Sigmoid colon (tissue), 7 donors: ENCODE measurements around the gene DOCK3. TPM values are rescaled to one million over a fixed set of nuclear protein-coding genes. Genes with fewer than 3 reads are reported as not detected.
"Not testable (repeated sequence)": the region's sequence is repeated elsewhere in the genome, so short reads cannot be mapped to it uniquely, and the experiment has no call there.

ENCODE experiments used
- DNase-seq: peaks from one replicate; pipeline ENCODE4 v3.0.0-alpha.2; 2019
- H3K27ac ChIP-seq, 4 donors: fragments of 200-600 bp; sonication (generic); one replicate each; pipeline ENCODE4 v1.5.1; 2016 to 2019; ENCODE audit warnings: mild to moderate bottlenecking in 1 of 4
- H3K27me3 ChIP-seq, 3 donors: fragments of 200-600 bp; sonication (generic); one replicate each; pipeline ENCODE4 v1.5.1; 2019; ENCODE audit warnings: mild to moderate bottlenecking in 1 of 3
- H3K36me3 ChIP-seq, 4 donors: fragments of 200-600 bp; sonication (generic); one replicate each; pipeline ENCODE4 v1.5.1; 2016 to 2019
- H3K4me1 ChIP-seq, 4 donors: fragments of 200-600 bp; sonication (generic); one replicate each; pipeline ENCODE4 v1.5.1; 2017 to 2019
- H3K4me3 ChIP-seq, 4 donors: fragments of 200-600 bp; sonication (generic); one replicate each; pipeline ENCODE4 v1.5.1; 2017 to 2019; ENCODE audit warnings: mild to moderate bottlenecking in 2 of 4, moderate library complexity in 1 of 4
- H3K9me3 ChIP-seq, 4 donors: fragments of 200-600 bp in 3 of 4; sonication (generic) in 3 of 4; one replicate each; pipeline versions ENCODE4 v1.5.1 to v1.6.1; 2013 to 2019
- EP300 ChIP-seq, 4 donors: sonication (generic); formaldehyde crosslinking; IDR thresholded peaks; one replicate each; pipeline ENCODE4 v1.6.1; 2017; ENCODE audit warnings: antibody characterized with exemption in 4 of 4
- POLR2A ChIP-seq, 2 donors: fragments of 450-650 bp; IDR thresholded peaks; one replicate each; pipeline ENCODE4 v1.6.1; 2016; ENCODE audit warnings: antibody characterized with exemption in 2 of 2, mild to moderate bottlenecking in 2 of 2, moderate library complexity in 2 of 2
- POLR2AphosphoS5 ChIP-seq, 4 donors: sonication (generic); formaldehyde crosslinking; IDR thresholded peaks; one replicate each; pipeline ENCODE4 v1.6.1; 2017; ENCODE audit warnings: antibody characterized with exemption in 4 of 4
- WGBS, 2 donors: extraction: QIAGEN DNeasy Blood & Tissue Kit; methylation state at CpG; one replicate each; pipeline ENCODE4 v1.1.7; 2013; 5-methylcytosine and 5-hydroxymethylcytosine counted together
- intact Hi-C: fragments of 100-400 bp; cut with DNase I; formaldehyde crosslinking; loops from one replicate; pipeline ENCODE4 v1.15.1; 2023
- polyA plus RNA-seq, 3 donors: library from polyadenylated mRNA; stranded (reverse); fragments of 200-250 nt; gene quantifications; one replicate each; pipeline ENCODE4 v1.2.3, GENCODE V29; 2013
- total RNA-seq, 4 donors: library from RNA; depleted of rRNA; stranded (reverse); fragments of >200 nt; gene quantifications; one replicate each; pipeline ENCODE4 v1.1.0, GENCODE V29; 2016
- TF ChIP-seq, protein P1 (sequence below), 4 experiments: fragments of 450-650 bp in 3 of 4; fragments of 200-600 bp in 1 of 4; IDR thresholded peaks; one replicate each; pipeline ENCODE4 v1.5.1; 2016 to 2019; ENCODE audit warnings: antibody characterized with exemption in 4 of 4, mild to moderate bottlenecking in 3 of 4, moderate library complexity in 2 of 4
- donor health status: healthy with polysubstance abuse.
- donor health status: Bipolar disorder and iron deficiency.
- donor health status: healthy.

Gene DOCK3
- total and polyA plus RNA-seq, 7 donors: 0.25 to 4.4 (median 3.3) TPM; not detected in 2

DNA sequence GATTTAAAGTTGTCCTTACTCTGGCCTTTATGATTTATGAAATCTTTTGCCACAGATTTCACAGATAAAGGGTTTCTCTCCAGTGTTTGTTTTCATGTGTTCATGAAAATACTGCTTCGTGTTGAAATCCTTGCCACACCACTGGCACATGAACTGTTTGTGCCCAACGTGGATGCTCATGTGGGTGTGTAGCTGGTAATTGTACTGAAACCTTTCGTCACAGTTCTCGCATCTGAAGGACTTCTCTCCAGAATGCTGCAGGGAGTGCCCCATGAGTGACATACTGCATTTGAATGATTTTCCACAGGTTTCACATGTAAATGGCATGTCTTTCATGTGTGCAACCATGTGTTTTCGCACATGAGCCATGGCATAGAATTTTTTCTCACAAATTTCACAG is 111.9 kb downstream of the DOCK3 start:
- DNase-seq: no peak
- no peaks in the 10 kb centered on the region for H3K27me3 ChIP-seq
- intact Hi-C loops: no loop called here
- WGBS, 2 donors: 82 to 91% methylated on average over 5 of the region's 5 CpGs
- H3K9me3 ChIP-seq: peaks cover 0 to 8% (median 0%) of the 10 kb centered on the region in 4 donors
- TF ChIP-seq POLR2AphosphoS5 (IDR thresholded peaks at IDR 0.05): no peak
- TF ChIP-seq, protein P1, sequence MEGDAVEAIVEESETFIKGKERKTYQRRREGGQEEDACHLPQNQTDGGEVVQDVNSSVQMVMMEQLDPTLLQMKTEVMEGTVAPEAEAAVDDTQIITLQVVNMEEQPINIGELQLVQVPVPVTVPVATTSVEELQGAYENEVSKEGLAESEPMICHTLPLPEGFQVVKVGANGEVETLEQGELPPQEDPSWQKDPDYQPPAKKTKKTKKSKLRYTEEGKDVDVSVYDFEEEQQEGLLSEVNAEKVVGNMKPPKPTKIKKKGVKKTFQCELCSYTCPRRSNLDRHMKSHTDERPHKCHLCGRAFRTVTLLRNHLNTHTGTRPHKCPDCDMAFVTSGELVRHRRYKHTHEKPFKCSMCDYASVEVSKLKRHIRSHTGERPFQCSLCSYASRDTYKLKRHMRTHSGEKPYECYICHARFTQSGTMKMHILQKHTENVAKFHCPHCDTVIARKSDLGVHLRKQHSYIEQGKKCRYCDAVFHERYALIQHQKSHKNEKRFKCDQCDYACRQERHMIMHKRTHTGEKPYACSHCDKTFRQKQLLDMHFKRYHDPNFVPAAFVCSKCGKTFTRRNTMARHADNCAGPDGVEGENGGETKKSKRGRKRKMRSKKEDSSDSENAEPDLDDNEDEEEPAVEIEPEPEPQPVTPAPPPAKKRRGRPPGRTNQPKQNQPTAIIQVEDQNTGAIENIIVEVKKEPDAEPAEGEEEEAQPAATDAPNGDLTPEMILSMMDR (IDR thresholded peaks at IDR 0.05): no peak
- TF ChIP-seq POLR2A (IDR thresholded peaks at IDR 0.05): no peak
- no peak for TF ChIP-seq EP300 (IDR thresholded peaks at IDR 0.05)
- no peaks in the 10 kb centered on the region for H3K4me1 ChIP-seq
- no peak overlapping the region for H3K4me3 ChIP-seq
- H3K27ac ChIP-seq: no peak overlapping the region
- H3K36me3 ChIP-seq: no peaks in the 10 kb centered on the region

DNA sequence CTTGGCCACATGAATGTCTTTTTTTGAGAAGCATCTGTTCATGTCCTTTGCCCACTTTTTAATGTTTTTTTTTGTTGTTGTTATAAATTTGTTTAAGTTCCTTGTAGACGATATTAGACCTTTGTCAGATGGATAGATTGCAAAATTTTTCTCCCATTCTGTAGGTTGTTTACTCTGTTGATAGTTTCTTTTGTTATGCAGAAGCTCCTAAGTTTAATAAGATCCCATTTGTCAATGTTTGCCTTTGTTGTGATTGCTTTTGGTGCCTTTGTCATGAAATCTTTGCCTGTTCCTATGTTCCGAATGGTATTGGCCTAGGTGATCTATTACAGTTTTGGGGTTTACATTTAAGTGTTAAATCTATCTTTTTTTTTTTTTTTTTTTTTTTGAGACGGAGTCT is 116.2 kb downstream of the DOCK3 start:
- H3K4me1 ChIP-seq, H3K4me3 ChIP-seq, H3K27me3 ChIP-seq, intact Hi-C loops, H3K27ac ChIP-seq, H3K9me3 ChIP-seq, H3K36me3 ChIP-seq, DNase-seq: not testable (repeated sequence)
- WGBS, 2 donors: 85 to 88% methylated on average over 3 of the region's 3 CpGs

DNA sequence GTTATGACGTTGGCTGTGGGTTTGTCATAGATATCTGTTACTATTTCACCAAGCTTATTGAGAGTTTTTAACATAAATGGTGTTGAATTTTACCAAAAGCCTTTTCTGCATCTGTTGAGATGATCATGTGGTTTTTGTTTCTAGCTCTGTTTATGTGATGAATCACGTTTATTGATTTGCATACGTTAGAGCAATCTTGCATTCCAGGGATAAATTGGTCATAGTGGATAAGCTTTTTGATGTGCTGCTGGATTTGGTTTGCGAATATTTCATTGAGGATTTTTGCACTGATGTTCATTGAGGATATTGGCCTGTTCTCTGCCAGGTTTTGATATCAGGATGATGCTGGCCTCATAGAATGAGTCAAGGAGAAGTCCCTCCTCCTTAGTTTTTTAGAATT is 117.8 kb downstream of the DOCK3 start:
- Histone ChIP-seq H3K27ac (no peak overlapping the region), H3K9me3 (no peaks in the 10 kb centered on the region), H3K36me3 (no peaks in the 10 kb centered on the region), H3K4me1 (no peaks in the 10 kb centered on the region), H3K27me3 (no peaks in the 10 kb centered on the region), H3K4me3 (no peak overlapping the region)
- WGBS, 2 donors: 79 to 87% methylated on average over 4 of the region's 4 CpGs
- intact Hi-C loops: no loop called here
- TF ChIP-seq POLR2A (IDR thresholded peaks at IDR 0.05) (no peak), EP300 (IDR thresholded peaks at IDR 0.05) (no peak), POLR2AphosphoS5 (IDR thresholded peaks at IDR 0.05) (no peak)
- TF ChIP-seq, protein P1 (IDR thresholded peaks at IDR 0.05): no peak
- DNase-seq: no peak

DNA sequence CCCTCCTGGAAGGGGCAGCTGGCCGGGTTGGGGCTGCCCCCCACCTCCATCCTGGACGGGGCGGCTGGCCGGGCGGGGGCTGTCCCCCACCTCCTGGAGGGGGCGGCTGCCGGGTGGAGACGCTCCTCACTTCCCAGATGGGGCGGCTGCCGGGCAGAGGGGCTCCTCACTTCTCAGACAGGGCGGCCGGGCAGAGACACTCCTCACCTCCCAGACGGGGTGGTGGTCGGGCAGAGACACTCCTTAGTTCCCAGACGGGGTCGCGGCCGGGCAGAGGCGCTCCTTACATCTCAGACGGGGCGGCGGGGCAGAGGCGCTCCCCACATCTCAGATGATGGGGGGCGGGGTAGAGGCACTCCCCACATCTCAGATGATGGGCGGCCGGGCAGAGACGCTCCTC is 129.1 kb downstream of the DOCK3 start:
- H3K36me3 ChIP-seq, H3K4me3 ChIP-seq, intact Hi-C loops, DNase-seq, H3K27me3 ChIP-seq, H3K27ac ChIP-seq, H3K4me1 ChIP-seq: not testable (repeated sequence)
- 97% methylated on average over 27 of the region's 27 CpGs for WGBS, 2 donors
- H3K9me3 ChIP-seq: peaks cover 0 to 20% (median 5%) of the 10 kb centered on the region in 4 donors

DNA sequence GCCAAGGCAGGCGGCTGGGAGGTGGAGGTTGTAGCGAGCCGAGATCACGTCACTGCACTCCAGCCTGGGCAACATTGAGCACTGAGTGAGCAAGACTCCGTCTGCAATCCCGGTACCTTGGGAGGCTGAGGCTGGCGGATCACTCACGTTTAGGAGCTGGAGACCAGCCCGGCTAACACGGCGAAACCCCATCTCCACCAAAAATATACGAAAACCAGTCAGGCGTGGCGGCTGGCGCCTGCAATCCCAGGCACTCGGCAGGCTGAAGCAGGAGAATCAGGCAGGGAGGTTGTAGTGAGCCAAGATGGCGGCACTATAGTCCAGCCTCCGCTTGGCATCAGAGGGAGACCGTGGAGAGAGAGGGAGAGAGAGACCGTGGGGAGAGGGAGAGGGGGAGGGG is 129.6 kb downstream of the DOCK3 start:
- H3K4me1 ChIP-seq, H3K36me3 ChIP-seq, DNase-seq, H3K27ac ChIP-seq, intact Hi-C loops, H3K27me3 ChIP-seq, H3K4me3 ChIP-seq: not testable (repeated sequence)
- H3K9me3 ChIP-seq: peaks cover 0 to 15% (median 5%) of the 10 kb centered on the region in 4 donors
- 96% methylated on average over 19 to 20 of the region's 20 CpGs for whole genome bisulfite sequencing, 2 donors

DNA sequence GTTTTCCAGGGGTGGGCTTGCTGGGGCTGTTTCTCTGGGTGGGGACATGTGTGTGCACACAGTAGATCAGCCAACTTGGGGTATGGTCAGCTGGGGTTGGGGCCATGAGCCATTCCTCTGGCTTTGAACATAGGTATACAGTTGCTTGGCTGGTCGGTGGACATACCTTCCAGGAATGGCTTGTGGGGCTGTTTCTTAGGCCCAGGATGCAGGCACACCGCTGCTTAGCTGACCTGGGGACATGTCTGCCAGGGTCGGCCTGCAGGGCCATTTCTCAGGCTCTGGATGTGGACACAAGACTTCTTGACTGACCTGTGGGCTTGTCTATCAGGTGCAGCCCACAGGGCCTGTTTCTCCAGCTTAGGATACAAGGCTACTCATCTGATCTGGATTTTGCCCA is 130.6 kb downstream of the DOCK3 start:
- no peak for TF ChIP-seq POLR2AphosphoS5 (IDR thresholded peaks at IDR 0.05)
- TF ChIP-seq EP300 (IDR thresholded peaks at IDR 0.05): no peak
- no peak for TF ChIP-seq POLR2A (IDR thresholded peaks at IDR 0.05)
- TF ChIP-seq, protein P1 (IDR thresholded peaks at IDR 0.05): no peak

More for the DNA sequence above, 130.6 kb downstream of the DOCK3 start:
- DNase-seq: no peak
- peaks cover 0 to 13% (median 3%) of the 10 kb centered on the region in 4 donors for H3K9me3 ChIP-seq
- intact Hi-C loops: no loop called here
- no peak overlapping the region for H3K4me3 ChIP-seq
- H3K36me3 ChIP-seq: no peaks in the 10 kb centered on the region
- no peaks in the 10 kb centered on the region for H3K4me1 ChIP-seq
- H3K27ac ChIP-seq: no peak overlapping the region
- 79 to 84% methylated on average over 3 of the region's 3 CpGs for WGBS, 2 donors
- H3K27me3 ChIP-seq: no peaks in the 10 kb centered on the region
